H1 (cell line): ENCODE results near the gene TMEM89. TPM values are rescaled to one million over a fixed set of nuclear protein-coding genes. Genes with fewer than 3 reads are reported as not detected.
A peak's percentile ranks its signal among the peaks of the same experiment; 100 is the strongest.

Experiments
- CTCF ChIA-PET: fragments of 300-600 bp; sonication (Branson Sonifier 250); formaldehyde crosslinking; loops from one replicate; lab custom pipeline; 2021; ENCODE audit not compliant: partially characterized antibody; lab: Charles Lee
- POLR2A ChIA-PET: fragments of 300-600 bp; sonication (Branson Sonifier 250); formaldehyde crosslinking; loops from one replicate; lab custom pipeline; 2021; ENCODE audit warnings: inconsistent platforms; ENCODE audit not compliant: partially characterized antibody; lab: Charles Lee
- DNase-seq, 2 experiments: peaks; one replicate each; pipeline versions ENCODE4 v3.0.0 to v3.0.0-alpha.2; 2010 to 2022; ENCODE audit warnings: low spot score in 2 of 2, low read depth in 1 of 2, mixed read lengths in 1 of 2
- FAIRE-seq: peaks from 2 replicates; lab custom pipeline; 2011; peaks lifted over from hg19 to GRCh38; lab: Jason Lieb, UNC
- H2AFZ ChIP-seq: 2 replicates; pipeline ENCODE4 v1.8.1; 2012; ENCODE audit warnings: low read length, inconsistent platforms
- H2AK5ac ChIP-seq: 2 replicates; pipeline ENCODE4 v1.6.1; 2013; ENCODE audit warnings: low read depth, low read length
- H2BK120ac ChIP-seq: replicated peaks from 2 replicates; pipeline ENCODE3; 2013; ENCODE audit warnings: low read depth, low read length, inconsistent platforms
- H2BK12ac ChIP-seq: 2 replicates; pipeline ENCODE4 v1.6.1; 2013; ENCODE audit warnings: low read depth, low read length
- H2BK15ac ChIP-seq: 2 replicates; pipeline ENCODE4 v1.6.1; 2013; ENCODE audit warnings: low read length
- H2BK20ac ChIP-seq: 2 replicates; pipeline ENCODE4 v1.6.1; 2013; ENCODE audit warnings: low read length
- H2BK5ac ChIP-seq: 2 replicates; pipeline ENCODE4 v1.6.1; 2013; ENCODE audit warnings: low read depth, low read length
- H3K14ac ChIP-seq: 2 replicates; pipeline ENCODE4 v1.6.1; 2013; ENCODE audit warnings: inconsistent platforms; ENCODE audit not compliant: insufficient read length
- H3K18ac ChIP-seq: 2 replicates; pipeline ENCODE4 v1.6.1; 2013; ENCODE audit warnings: low read length; ENCODE audit errors: extremely low read depth
- H3K23ac ChIP-seq: 2 replicates; pipeline ENCODE4 v1.6.1; 2013; ENCODE audit warnings: inconsistent platforms; ENCODE audit not compliant: insufficient read length
- H3K23me2 ChIP-seq: 2 replicates; pipeline ENCODE4 v1.6.1; 2013; ENCODE audit warnings: low read depth, low read length
- H3K27ac ChIP-seq: 2 replicates; pipeline ENCODE4 v1.6.1; 2011; ENCODE audit warnings: low read depth, low read length, inconsistent platforms
- H3K27me3 ChIP-seq, 4 experiments: replicated peaks in 1 of 4; 1 replicate in 1 of 4; 2 replicates in 3 of 4; pipeline versions ENCODE4 v1.6.1 to v1.8.1; 2011 to 2013; ENCODE audit warnings: low read length in 3 of 4, mild to moderate bottlenecking in 3 of 4, inconsistent platforms in 2 of 4, mixed read lengths in 2 of 4, moderate library complexity in 1 of 4; ENCODE audit not compliant: control insufficient read depth in 3 of 4, insufficient read depth in 3 of 4; ENCODE audit errors: extremely low read depth in 1 of 4
- H3K36me3 ChIP-seq, 4 experiments: 2 replicates each; pipeline versions ENCODE4 v1.6.1 to v1.8.1; 2011 to 2013; ENCODE audit warnings: mild to moderate bottlenecking in 4 of 4, low read length in 3 of 4, moderate library complexity in 2 of 4, control low read depth in 1 of 4, inconsistent platforms in 1 of 4; ENCODE audit not compliant: insufficient read depth in 4 of 4, control insufficient read depth in 2 of 4
- H3K4ac ChIP-seq: replicated peaks from 2 replicates; pipeline ENCODE3; 2013; ENCODE audit warnings: low read length, low read depth, mixed read lengths, inconsistent platforms; ENCODE audit not compliant: insufficient read length
- H3K4me1 ChIP-seq, 4 experiments: replicated peaks in 1 of 4; 1 replicate in 1 of 4; 2 replicates in 3 of 4; pipeline versions ENCODE4 v1.6.1 to v1.8.1; 2011 to 2013; ENCODE audit warnings: low read length in 3 of 4, inconsistent platforms in 2 of 4, mixed read lengths in 1 of 4; ENCODE audit not compliant: insufficient read depth in 4 of 4, control insufficient read depth in 3 of 4
- H3K4me2 ChIP-seq, 2 experiments: 2 replicates each; pipeline versions ENCODE4 v1.6.1 to v1.8.1; 2011 to 2013; ENCODE audit warnings: low read depth in 2 of 2, low read length in 2 of 2, control low read depth in 1 of 2, inconsistent platforms in 1 of 2, mild to moderate bottlenecking in 1 of 2; ENCODE audit not compliant: insufficient read depth in 1 of 2
- H3K4me3 ChIP-seq, 4 experiments: fragments of 200-600, 300-600 bp in 1 of 4; sonication (generic), shearing (Covaris generic), sonication (Bioruptor Twin) in 1 of 4; 2 replicates each; pipeline versions ENCODE4 v1.5.1 to v1.8.1; 2011 to 2016; ENCODE audit warnings: low read length in 4 of 4, low read depth in 3 of 4, control low read depth in 2 of 4, inconsistent platforms in 2 of 4, mild to moderate bottlenecking in 2 of 4, mixed read lengths in 1 of 4, moderate library complexity in 1 of 4; ENCODE audit not compliant: insufficient read depth in 2 of 4; ENCODE audit errors: extremely low read depth in 1 of 4
- H3K56ac ChIP-seq: replicated peaks from 2 replicates; pipeline ENCODE3; 2013; ENCODE audit warnings: low read depth, mild to moderate bottlenecking, mixed read lengths, low read length, inconsistent platforms; ENCODE audit not compliant: insufficient read length
- H3K79me1 ChIP-seq: 2 replicates; pipeline ENCODE4 v1.6.1; 2013; ENCODE audit warnings: low read depth, low read length, control low read depth
- H3K79me2 ChIP-seq, 2 experiments: 2 replicates each; pipeline versions ENCODE4 v1.6.1 to v1.8.1; 2012 to 2013; ENCODE audit warnings: low read length in 2 of 2, mild to moderate bottlenecking in 2 of 2, inconsistent platforms in 1 of 2; ENCODE audit not compliant: insufficient read depth in 2 of 2, control insufficient read depth in 1 of 2
- H3K9ac ChIP-seq, 4 experiments: replicated peaks in 1 of 4; 1 replicate in 1 of 4; 2 replicates in 3 of 4; pipeline versions ENCODE4 v1.6.1 to v1.8.1; 2011 to 2013; ENCODE audit warnings: low read depth in 3 of 4, low read length in 3 of 4, control low read depth in 2 of 4, mild to moderate bottlenecking in 2 of 4, moderate library complexity in 2 of 4, inconsistent platforms in 1 of 4; ENCODE audit errors: extremely low read depth in 1 of 4
- H3K9me3 ChIP-seq, 2 experiments: 2 replicates each; pipeline versions ENCODE4 v1.6.1 to v1.8.1; 2012 to 2013; ENCODE audit warnings: mild to moderate bottlenecking in 2 of 2, moderate library complexity in 2 of 2, control low read depth in 1 of 2, inconsistent platforms in 1 of 2, low read depth in 1 of 2, low read length in 1 of 2, mixed read lengths in 1 of 2; ENCODE audit not compliant: insufficient read depth in 2 of 2
- H4K20me1 ChIP-seq, 2 experiments: replicated peaks in 1 of 2; 2 replicates each; pipeline versions ENCODE3 to v1.8.1; 2011 to 2013; ENCODE audit warnings: inconsistent platforms in 2 of 2, low read length in 2 of 2, mild to moderate bottlenecking in 1 of 2; ENCODE audit not compliant: insufficient read depth in 2 of 2, control insufficient read depth in 1 of 2
- H4K5ac ChIP-seq: 2 replicates; pipeline ENCODE4 v1.6.1; 2013; ENCODE audit warnings: low read length, low read depth, mixed read lengths, inconsistent platforms; ENCODE audit not compliant: insufficient read length
- H4K8ac ChIP-seq: 2 replicates; pipeline ENCODE4 v1.8.0; 2013; ENCODE audit warnings: mild to moderate bottlenecking, moderate library complexity, low read length, inconsistent platforms; ENCODE audit not compliant: insufficient read depth; ENCODE audit errors: extremely low read depth
- H4K91ac ChIP-seq: replicated peaks from 2 replicates; pipeline ENCODE3; 2013; ENCODE audit warnings: low read length, mixed read lengths, inconsistent platforms; ENCODE audit not compliant: insufficient read length
- POLR2A ChIP-seq, 2 experiments: IDR thresholded peaks; 1 replicate in 1 of 2; 2 replicates in 1 of 2; pipeline ENCODE4 v1.6.1; 2011; ENCODE audit warnings: low read depth in 2 of 2, low read length in 2 of 2, mild to moderate bottlenecking in 2 of 2; ENCODE audit errors: control extremely low read depth in 1 of 2
- TAF7 ChIP-seq: optimal IDR thresholded peaks from 2 replicates; pipeline ENCODE3; 2011; ENCODE audit warnings: low read depth, mild to moderate bottlenecking, inconsistent platforms, low read length, moderate library complexity, borderline replicate concordance
- WGBS, 2 experiments: shearing (Covaris generic) in 1 of 2; methylation state at CpG; one replicate each; pipeline versions ENCODE4 v1.1.6 to v1.1.7; 2013 to 2015; ENCODE audit warnings: low lambda C conversion rate in 2 of 2, mixed read lengths in 2 of 2, inconsistent platforms in 1 of 2, low coverage in 1 of 2, missing lambda C conversion rate in 1 of 2; ENCODE audit not compliant: insufficient replicate concordance in 2 of 2, insufficient coverage in 1 of 2, insufficient read length in 1 of 2; ENCODE audit errors: extremely low coverage in 1 of 2, missing lambda C conversion rate in 1 of 2; 5-methylcytosine and 5-hydroxymethylcytosine counted together
- polyA plus RNA-seq, 7 experiments: library from polyadenylated mRNA; depleted of rRNA in 3 of 7; stranded (reverse) in 5 of 7; unstranded in 2 of 7; fragments of >200 nt in 5 of 7; fragments of 200-250 nt in 2 of 7; gene quantifications; 1 replicate in 5 of 7; 2 replicates in 1 of 7; 4 replicates in 1 of 7; pipeline versions ENCODE4 v1.2.1 to v1.2.3, GENCODE V29; 2011 to 2013; ENCODE audit warnings: missing spikeins in 2 of 7, mixed read lengths in 2 of 7
- total RNA-seq: library from RNA; stranded (reverse); fragmentation: NEBNext Ultra II Directional; extraction: Animal tissue kit (Norgen Biotek cat#: 25700); gene quantifications from 2 replicates; pipeline ENCODE4 v1.2.1, GENCODE V29; 2021
- TF ChIP-seq, protein P1 (sequence below): IDR thresholded peaks from 2 replicates; pipeline ENCODE4 v1.6.1; 2011; ENCODE audit warnings: low read length, improper control_type of control experiment

The TMEM89 gene
- total and polyA plus RNA-seq, 2 of the 8 experiments (the other 6 are each of a cell fraction or from before 2014, with no cell fraction given), result not detected

DNA sequence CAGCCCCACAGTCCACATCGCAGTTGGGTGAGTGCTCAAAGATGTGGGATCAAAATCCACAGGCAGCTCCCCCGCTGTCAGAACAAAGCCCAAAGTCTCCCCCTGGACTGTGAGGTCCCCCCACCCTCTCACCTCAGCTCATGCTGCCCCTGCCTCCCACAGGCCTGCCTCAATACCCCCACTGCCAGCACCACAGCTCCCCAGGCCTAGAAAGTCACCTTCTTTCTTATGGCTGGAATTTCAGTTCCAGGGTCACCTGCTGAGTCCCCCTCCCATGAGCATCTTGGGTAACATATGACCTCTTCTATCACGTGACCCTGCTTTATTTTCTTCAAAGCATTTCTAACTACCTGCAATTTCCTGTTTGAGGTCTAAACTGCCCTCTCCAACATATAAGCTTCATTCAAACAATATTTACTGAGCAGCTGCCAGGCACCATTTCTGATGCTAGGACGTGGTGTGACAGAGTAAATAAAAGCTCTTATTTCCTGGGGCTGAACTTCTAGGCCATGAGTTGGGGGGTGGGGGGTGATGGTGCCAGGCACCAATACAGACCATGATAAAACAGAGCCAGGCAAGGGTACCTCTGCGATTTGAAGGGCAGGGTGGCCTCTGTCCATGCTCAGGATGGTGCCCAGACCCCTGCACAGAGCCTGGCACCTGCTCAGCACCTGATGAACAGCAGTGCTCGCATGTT is 2.4 kb upstream of the TMEM89 start:
- TF ChIP-seq, protein P1, sequence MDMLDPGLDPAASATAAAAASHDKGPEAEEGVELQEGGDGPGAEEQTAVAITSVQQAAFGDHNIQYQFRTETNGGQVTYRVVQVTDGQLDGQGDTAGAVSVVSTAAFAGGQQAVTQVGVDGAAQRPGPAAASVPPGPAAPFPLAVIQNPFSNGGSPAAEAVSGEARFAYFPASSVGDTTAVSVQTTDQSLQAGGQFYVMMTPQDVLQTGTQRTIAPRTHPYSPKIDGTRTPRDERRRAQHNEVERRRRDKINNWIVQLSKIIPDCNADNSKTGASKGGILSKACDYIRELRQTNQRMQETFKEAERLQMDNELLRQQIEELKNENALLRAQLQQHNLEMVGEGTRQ, result peak; percentile 70
- TF ChIP-seq TAF7 (no peak), POLR2A (IDR thresholded peaks at IDR 0.05; ENCODE audit: control extremely low read depth in 1 of 2, low read depth in 2 of 2, low read length in 2 of 2) (peak in 1 of 2 experiments; percentile 9; a peak in 1 of 3 replicates)
- TF ChIP-seq, all 59 proteins: peak for 2
- H2BK20ac ChIP-seq, result no peak overlapping the region
- no peaks in the 10 kb centered on the region for H3K79me1 ChIP-seq
- no peak for DNase-seq
- 82% methylated on average over 6 of the region's 6 CpGs; no CpG with 5 or more reads in 1 of the 2 experiments for WGBS, 2 experiments
- H3K79me2 ChIP-seq, result no peaks in the 10 kb centered on the region
- H2BK5ac ChIP-seq, result peak overlapping the region; percentile 49; the same call in 1 of the 2 replicates
- no peak overlapping the region for H3K23ac ChIP-seq
- H3K27ac ChIP-seq, result peak overlapping the region; percentile 35; the same call in 1 of the 2 replicates
- FAIRE-seq, result no peak
- H2BK12ac ChIP-seq, result no peak overlapping the region
- no peak overlapping the region for H3K14ac ChIP-seq
- no peak overlapping the region for H3K4ac ChIP-seq
- H3K9me3 ChIP-seq, result no peaks in the 10 kb centered on the region
- no peak overlapping the region for H2BK120ac ChIP-seq
- no peak overlapping the region for H4K5ac ChIP-seq
- peaks cover 4 to 33% (median 9%) of the 10 kb centered on the region in 4 experiments; a peak in 6 of 8 replicates for H3K36me3 ChIP-seq
- H3K4me3 ChIP-seq, result no peak overlapping the region
- no peak overlapping the region for H3K18ac ChIP-seq
- POLR2A ChIA-PET, result interaction anchor here (0.6 to 7.9 kb wide), 14 partner anchors 9 to 1167 kb away, joined by 3 to 75 read pairs (median 4); partner anchors contain the start of genes CELSR3, SLC26A6 and UQCRC1
- no peak overlapping the region for H3K56ac ChIP-seq
- no peak overlapping the region for H2AFZ ChIP-seq
- H3K27me3 ChIP-seq, result no peaks in the 10 kb centered on the region
- H4K91ac ChIP-seq, result no peak overlapping the region
- no peak overlapping the region for H2AK5ac ChIP-seq
- H3K4me1 ChIP-seq, result peaks cover 0 to 6% (median 3%) of the 10 kb centered on the region in 4 experiments; a peak in 3 of 7 replicates
- 0 out of 2 replicates have a peak, but pooled peaks cover 2% of the 10 kb centered on the region for H3K23me2 ChIP-seq
- no peak overlapping the region for H3K4me2 ChIP-seq
- H4K20me1 ChIP-seq, result peaks cover 3 to 16% of the 10 kb centered on the region in 2 experiments
- H3K9ac ChIP-seq, result no peak overlapping the region
- CTCF ChIA-PET, result interaction anchor here (0.6 to 5.3 kb wide), 17 partner anchors 11 to 188 kb away, joined by 3 to 49 read pairs (median 4); partner anchors contain the start of genes SLC26A6 and UQCRC1
- H4K8ac ChIP-seq, result peak overlapping the region; percentile 71; the same call in 1 of the 2 replicates
- no peak overlapping the region for H2BK15ac ChIP-seq
